ENCODE measurements around the gene ZNF423. TPM values are rescaled to one million over a fixed set of nuclear protein-coding genes. Genes with fewer than 3 reads are reported as not detected.

The ZNF423 gene
- polyA plus RNA-seq, 1 donor = 27.8 TPM

- DNase-seq = no peak
These were observed 212.3 kb downstream of the ZNF423 start for GRCh38 chr16:49643429-49644144.

GRCh38 chr16:49641250-49641649 lies 214.7 kb downstream of the ZNF423 start:
- no peak for DNase-seq

GRCh38 chr16:49640581-49640980 lies 215.3 kb downstream of the ZNF423 start:
- DNase-seq = no peak

GRCh38 chr16:49639739-49640431 lies 216.0 kb downstream of the ZNF423 start:
- peak; percentile 88 for DNase-seq

GRCh38 chr16:49638673-49639610 lies 217.0 kb downstream of the ZNF423 start:
- no peak for DNase-seq

DNA sequence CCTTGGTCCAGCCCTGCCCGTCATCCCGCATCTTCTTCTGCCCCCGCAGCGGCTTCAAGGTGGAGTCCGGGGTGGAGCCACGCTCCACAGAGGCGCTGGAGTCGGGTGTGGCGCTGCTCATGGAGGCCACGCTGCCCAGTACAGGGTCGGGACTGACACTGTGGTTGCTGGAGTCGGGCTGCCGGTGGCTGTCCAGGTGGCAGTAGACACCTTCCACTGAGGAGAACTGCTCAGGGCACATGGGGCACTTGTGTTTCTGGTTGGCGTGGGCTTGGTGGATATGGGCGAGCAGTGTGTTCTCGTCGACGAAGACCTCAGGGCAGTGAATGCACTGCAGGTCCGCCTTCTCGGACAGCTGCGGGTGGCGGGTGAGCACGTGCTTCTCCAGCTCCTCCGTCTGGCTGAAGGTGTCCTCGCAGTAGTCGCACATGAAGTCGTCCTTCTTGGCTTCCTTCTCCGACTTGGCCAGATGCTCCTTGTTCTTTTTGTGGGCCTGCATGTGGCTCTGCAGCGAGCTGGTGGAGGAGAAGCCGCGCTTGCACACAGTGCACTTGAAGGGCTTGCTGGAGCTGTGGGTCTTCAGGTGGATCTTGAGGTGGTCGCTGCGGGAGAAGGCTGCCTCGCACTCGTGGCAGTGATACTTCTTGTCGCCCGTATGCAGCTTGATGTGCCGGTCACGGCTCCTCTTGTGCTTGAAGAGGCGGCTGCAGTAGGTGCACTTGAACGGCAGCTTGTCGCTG lies 217.8 kb downstream of the ZNF423 start:
- DNase-seq = no peak

DNA sequence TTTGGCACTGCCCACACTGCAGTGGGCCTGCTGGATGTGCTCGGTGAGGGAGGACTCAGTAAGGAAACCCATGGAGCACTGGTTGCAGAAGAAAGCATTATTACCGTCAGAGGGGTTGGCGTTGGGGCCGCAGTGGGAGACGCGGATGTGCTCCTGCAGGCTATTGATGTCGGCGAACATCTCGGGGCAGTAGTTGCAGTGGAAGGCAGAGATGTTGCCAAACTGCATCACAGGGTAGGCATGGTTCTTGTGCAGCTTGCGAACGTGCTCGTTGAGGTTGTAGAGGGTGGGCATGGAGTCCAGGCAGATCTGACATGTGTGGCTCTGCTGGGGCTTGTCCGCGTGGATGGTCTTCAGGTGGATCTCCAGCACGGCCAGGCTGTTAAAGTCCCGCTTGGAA lies 218.4 kb downstream of the ZNF423 start:
- DNase-seq = no peak

GRCh38 chr16:49636608-49637007 lies 219.3 kb downstream of the ZNF423 start:
- no peak for DNase-seq

DNA sequence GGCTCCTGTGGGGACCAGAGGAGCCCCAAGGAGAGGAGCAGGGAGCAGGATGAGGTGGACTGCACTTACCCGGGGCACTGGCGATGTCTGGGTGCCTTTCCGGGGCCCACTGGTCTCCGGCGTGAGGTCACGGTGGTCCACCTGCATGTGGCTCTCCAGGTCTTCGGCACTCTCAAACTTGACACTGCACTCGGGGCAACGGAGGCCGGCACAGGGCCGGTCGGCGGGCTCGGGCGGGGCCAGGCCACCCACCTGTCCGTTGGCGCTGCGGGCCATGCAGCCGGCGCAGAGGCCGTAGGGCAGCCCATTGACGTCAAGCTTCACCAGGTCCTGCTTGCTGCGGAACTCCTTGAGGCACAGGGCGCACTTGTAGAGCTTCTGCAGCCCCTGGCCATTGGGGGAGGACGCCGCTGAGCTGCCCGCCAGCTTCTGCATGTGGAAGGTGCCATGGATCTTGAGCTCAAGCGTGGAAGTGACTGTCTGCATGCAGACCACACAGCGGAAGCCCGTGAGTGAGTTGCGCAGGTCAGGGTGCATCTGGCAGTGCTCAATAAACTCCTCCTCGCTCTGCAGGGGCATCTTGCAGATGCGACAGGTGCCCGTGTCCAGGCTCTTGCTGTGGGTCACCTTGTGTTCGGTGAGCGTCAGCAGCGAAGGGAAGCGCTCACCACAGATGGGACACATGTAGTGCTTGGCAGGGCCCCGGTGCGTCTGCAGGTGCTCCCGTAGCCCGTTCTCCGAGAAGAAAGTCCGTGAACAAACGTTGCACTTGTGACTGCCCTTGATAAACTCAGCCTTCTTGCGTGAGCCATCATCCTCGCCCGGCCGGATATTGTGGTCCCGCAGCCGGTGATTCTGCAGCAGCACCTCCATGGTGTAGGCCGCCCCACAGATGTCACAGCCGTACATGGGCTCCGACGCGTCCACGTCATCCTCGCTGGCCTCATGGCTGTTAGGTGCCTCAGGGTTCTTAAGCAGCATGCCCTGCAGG lies 220.0 kb downstream of the ZNF423 start:
- no peak for DNase-seq

GRCh38 chr16:49635009-49635350 lies 220.9 kb downstream of the ZNF423 start:
- DNase-seq = no peak

DNA sequence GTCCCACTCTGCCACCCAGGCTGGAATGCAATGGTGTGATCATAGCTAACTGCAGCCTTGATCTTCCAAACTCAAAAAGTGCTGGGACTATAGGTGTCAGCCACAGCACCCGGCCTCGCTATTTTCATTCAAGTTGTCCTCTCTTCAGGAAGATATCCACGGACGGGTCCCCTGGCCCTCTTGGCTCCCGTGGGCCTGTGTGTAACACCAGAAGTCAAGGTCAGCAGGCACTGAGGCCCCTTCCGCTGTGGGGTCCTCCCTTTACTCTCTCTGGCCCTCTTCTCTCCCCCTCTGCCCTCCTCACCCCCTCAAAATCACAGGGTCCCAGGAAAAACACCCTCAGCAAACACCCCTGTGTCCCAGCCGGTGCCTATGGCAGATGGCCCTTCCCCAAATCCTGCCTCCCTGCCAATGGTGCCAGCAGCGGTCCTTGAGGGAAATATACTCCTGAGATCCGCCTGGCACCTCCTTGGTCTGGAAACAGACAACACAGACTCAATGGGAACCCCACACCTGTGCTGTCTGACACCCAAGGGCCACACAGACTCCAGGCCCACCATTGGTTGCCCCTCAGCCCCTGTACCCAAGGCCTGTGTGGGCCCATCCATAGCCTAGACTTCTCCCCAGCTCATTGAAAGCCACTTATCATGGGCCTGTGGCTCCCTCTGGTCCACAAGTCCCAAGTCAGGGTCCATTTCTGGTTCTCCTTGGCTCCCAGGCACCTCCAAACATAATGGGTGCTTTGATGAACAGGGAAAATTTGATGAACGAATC lies 221.5 kb downstream of the ZNF423 start:
- no peak for DNase-seq

GRCh38 chr16:49632795-49633184 lies 223.1 kb downstream of the ZNF423 start:
- DNase-seq = no peak

DNA sequence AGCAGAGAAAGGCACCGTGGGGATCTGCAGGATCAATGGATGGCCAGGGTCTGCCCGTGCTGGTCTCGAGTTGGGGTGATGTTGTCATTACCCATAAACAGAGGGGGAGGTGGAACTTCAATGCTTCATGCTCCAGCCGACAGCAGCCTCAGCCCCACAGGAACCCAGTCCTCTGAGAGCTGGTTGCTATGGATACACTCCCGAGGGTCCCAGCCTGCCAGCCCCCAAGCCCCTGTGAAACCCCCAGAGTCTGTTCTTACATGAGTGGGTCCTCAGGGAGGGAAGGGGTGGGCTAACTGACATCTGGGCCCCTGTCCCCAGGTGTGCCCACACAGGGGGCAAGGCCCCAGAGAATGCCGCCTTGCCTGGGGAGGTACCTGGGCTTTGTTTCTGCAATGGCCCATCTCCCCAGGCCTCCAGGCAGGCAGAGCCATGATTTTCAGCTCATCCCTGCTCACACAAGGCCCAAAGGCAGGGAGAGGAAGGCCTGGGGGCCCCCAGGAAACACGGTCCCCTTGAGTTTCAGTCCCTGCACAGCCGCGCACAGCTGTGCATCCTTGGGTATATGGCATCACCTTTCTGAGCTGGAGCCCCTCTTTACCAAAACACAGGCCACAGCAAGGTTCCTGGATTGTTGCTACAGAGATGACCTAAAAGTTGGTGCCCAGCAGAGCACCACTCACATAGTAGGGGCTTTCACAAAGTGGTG lies 223.7 kb downstream of the ZNF423 start:
- DNase-seq = no peak

GRCh38 chr16:49631187-49632041 lies 224.5 kb downstream of the ZNF423 start:
- DNase-seq = no peak

DNA sequence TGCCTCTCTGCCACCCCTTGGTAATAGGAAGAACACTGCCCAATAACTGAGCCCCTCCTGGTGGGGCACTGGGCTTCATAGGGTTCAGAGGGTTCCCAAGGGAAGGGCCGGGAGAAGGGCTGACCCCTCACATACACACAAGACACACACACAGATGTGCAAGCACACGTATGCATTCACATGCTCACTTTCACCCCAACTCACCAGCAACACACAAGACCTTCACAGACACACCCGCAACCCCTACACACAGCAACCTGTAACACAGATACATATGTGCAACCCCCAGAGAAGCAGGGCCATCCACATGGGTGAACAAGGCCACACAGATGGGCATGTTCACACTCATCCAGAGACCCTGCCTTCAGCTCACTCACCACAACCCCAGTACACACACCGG lies 225.1 kb downstream of the ZNF423 start:
- DNase-seq = no peak

DNA sequence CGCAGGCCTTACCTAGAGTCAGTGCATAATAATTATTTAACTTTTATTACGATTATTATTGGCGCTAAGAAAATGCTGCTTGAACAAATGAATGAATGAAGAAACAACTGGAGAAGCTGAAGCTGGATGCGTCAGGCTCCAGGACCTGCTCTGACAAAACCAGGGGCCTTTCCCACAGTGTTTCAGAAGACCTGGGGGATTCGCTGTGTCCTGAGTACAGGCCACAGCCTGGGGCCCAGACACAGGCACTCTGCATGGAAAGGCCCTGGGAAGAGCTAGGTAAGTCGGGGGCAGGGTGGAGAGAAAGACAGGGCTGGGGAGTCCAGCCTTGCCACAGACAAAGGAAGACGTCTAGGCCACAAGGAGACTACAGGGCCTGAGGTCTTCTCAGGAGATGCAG lies 226.1 kb downstream of the ZNF423 start:
- no peak for DNase-seq

DNA sequence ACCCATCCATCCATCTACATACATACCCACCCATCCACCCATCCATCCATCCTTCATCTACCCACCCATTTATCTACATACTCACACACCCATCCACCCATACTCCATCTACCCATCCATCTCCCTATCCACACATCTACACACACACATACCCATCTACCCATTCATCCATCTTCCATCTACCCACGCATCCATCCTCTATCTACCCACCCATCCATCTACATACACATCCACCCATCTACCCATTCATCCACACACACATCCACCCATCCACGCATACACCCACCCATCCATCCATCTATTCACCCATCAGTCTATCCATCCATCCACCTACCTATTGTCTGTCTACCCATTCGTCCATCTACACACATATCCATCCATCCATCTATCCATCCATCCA lies 227.8 kb downstream of the ZNF423 start:
- DNase-seq = no peak

DNA sequence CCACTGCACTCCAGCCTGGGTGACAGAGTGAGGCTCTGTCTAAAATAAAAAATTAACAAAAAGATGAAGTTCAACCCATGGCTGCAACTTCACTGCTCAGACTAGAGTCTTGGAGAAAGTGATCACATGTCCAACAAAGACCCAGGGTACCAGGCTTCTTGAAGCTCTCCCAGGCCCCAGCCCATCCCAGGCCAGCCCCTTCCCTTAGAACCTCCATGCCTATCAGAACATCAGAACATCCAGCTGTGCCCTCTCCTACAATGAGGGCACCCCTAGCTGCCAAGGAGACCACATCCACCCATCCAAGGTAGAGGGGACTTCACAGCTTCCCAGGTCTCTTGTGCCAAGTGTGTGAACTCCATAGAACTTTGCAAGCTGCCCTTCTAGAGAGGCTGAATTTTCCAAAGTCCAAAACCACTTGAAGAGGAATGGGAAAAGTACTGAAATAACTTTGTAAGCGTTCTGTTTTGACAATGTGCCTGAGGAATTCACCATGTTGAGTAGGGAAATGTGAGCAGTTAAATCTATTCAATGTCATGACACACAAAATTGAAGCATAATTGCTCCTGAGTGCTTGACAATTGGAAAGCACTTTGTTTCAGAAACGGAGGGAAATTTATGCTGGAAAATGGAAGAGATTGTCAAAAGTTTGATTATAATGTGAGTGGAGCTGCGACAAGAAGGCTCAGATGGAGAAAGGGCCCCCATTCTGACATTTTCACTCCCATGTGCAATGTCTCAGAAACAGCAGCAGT lies 230.4 kb downstream of the ZNF423 start:
- DNase-seq = no peak
